Measurements from ENCODE around the gene TMEM260.

GRCh38 chr14:56549721-56550120 is 29.9 kb upstream of the TMEM260 start:
- TF ChIP-seq CTCF (IDR thresholded peaks at IDR 0.05): no peak
- TF ChIP-seq POLR2A (IDR thresholded peaks at IDR 0.05): no peak
